Thoracic aorta (tissue), 2 donors: ENCODE data around the gene SCN8A. TPM values are rescaled to one million over a fixed set of nuclear protein-coding genes. Genes with fewer than 3 reads are reported as not detected.

Experiments used
- ATAC-seq: fragments of 150-250 bp; one replicate; pipeline ENCODE4 v1.8.0; 2017; ENCODE audit warnings: low read depth; ENCODE audit not compliant: insufficient number of reproducible peaks, low FRiP score
- DNase-seq: peaks from one replicate; pipeline ENCODE4 v3.0.0-alpha.2; 2020; ENCODE audit warnings: low spot score
- H3K27ac ChIP-seq, 2 donors: fragments of 200-600 bp; sonication (generic); 1 replicate in 1 of 2; 2 replicates in 1 of 2; pipeline ENCODE4 v1.5.1; 2016; ENCODE audit warnings: mild to moderate bottlenecking in 2 of 2, moderate library complexity in 2 of 2
- H3K27me3 ChIP-seq: fragments of 200-600 bp; sonication (generic); replicated peaks from 2 replicates; pipeline ENCODE4 v1.6.0; 2016; ENCODE audit warnings: mild to moderate bottlenecking; ENCODE audit not compliant: insufficient read depth
- H3K36me3 ChIP-seq: fragments of 200-600 bp; sonication (generic); one replicate; pipeline ENCODE4 v1.5.1; 2016
- H3K4me1 ChIP-seq, 2 donors: fragments of 200-600 bp; sonication (generic); 1 replicate in 1 of 2; 2 replicates in 1 of 2; pipeline versions ENCODE4 v1.5.1 to v1.6.0; 2016; ENCODE audit warnings: low read depth in 2 of 2, mild to moderate bottlenecking in 1 of 2; ENCODE audit not compliant: control insufficient read depth in 1 of 2
- H3K4me3 ChIP-seq: fragments of 200-600 bp; sonication (generic); 2 replicates; pipeline ENCODE4 v1.5.1; 2016; ENCODE audit warnings: mild to moderate bottlenecking
- H3K9me3 ChIP-seq: fragments of 200-600 bp; sonication (generic); 2 replicates; pipeline ENCODE4 v1.5.1; 2016
- total RNA-seq, 2 donors: library from RNA; depleted of rRNA; stranded (reverse); fragments of >200 nt; gene quantifications; one replicate each; pipeline versions ENCODE4 v1.1.0 to v1.2.3, GENCODE V29; 2016
- TF ChIP-seq, protein P1 (sequence below): fragments of 200-600 bp; sonication (generic); IDR thresholded peaks from one replicate; pipeline ENCODE4 v1.5.1; 2019; ENCODE audit warnings: antibody characterized with exemption

Gene SCN8A
- total RNA-seq, 2 donors from 2014 or later: 0.54 TPM; not detected in 1

DNA sequence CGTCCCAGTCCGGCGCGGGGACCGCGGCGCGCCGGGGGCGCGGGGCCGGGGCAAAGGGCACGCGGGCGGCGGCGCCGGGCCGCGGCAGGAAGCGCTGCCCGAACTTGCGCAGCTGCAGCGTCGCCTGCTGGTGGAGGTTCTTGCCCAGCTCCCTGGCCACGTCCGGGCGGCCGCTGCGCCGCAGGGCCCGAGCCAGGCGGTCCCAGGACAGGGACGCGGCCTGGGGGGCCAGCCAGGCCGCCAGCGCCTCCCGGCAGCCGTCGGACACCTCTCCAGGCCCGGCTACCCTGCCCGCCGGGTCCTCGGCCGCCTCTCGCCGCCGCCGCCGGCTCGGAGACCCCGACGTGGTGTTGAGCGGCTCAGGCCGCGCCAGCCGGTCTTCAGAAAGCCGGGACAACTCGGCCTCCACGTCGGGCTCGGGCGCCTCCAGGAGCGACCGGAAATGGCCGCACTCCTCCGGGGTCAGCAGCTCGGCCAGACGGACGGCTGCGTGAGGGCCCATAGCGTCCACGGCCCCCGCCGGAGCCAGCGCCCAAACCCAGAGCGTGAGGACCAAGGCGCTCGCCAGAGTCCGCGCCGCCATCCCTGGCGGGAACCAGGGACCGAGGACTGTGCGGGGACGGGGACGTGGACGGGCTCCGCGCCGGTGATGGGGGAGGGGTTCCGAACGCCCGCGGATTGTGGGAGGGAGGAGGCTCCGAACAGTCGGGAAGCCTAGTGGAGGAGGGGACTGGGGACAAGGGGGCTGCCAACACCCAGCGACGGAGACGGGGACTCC is 223.5 kb downstream of the SCN8A start:
- no peaks in the 10 kb centered on the region for H3K36me3 ChIP-seq
- DNase-seq (no peak), ATAC-seq (no peak)
- peak overlapping the region; percentile 71 for H3K4me3 ChIP-seq
- no peak overlapping the region for H3K27ac ChIP-seq
- no peaks in the 10 kb centered on the region for H3K27me3 ChIP-seq
- TF ChIP-seq, protein P1, sequence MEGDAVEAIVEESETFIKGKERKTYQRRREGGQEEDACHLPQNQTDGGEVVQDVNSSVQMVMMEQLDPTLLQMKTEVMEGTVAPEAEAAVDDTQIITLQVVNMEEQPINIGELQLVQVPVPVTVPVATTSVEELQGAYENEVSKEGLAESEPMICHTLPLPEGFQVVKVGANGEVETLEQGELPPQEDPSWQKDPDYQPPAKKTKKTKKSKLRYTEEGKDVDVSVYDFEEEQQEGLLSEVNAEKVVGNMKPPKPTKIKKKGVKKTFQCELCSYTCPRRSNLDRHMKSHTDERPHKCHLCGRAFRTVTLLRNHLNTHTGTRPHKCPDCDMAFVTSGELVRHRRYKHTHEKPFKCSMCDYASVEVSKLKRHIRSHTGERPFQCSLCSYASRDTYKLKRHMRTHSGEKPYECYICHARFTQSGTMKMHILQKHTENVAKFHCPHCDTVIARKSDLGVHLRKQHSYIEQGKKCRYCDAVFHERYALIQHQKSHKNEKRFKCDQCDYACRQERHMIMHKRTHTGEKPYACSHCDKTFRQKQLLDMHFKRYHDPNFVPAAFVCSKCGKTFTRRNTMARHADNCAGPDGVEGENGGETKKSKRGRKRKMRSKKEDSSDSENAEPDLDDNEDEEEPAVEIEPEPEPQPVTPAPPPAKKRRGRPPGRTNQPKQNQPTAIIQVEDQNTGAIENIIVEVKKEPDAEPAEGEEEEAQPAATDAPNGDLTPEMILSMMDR: peak; percentile 18
- no peaks in the 10 kb centered on the region for H3K9me3 ChIP-seq
- H3K4me1 ChIP-seq: no peaks in the 10 kb centered on the region

- TF ChIP-seq, protein P1: no peak
- H3K9me3 ChIP-seq: no peaks in the 10 kb centered on the region
- peaks cover 0 to 5% of the 10 kb centered on the region in 2 donors for H3K4me1 ChIP-seq
- no peak overlapping the region for H3K4me3 ChIP-seq
- H3K36me3 ChIP-seq: no peaks in the 10 kb centered on the region
- DNase-seq (no peak), ATAC-seq (no peak)
- no peaks in the 10 kb centered on the region for H3K27me3 ChIP-seq
- H3K27ac ChIP-seq: no peak overlapping the region
Observed at GRCh38 chr12:51815571-51815970, 224.5 kb downstream of the SCN8A start.

- no peak overlapping the region for H3K27ac ChIP-seq
Observed at GRCh38 chr12:51817027-51817953, 226.3 kb downstream of the SCN8A start.

DNA sequence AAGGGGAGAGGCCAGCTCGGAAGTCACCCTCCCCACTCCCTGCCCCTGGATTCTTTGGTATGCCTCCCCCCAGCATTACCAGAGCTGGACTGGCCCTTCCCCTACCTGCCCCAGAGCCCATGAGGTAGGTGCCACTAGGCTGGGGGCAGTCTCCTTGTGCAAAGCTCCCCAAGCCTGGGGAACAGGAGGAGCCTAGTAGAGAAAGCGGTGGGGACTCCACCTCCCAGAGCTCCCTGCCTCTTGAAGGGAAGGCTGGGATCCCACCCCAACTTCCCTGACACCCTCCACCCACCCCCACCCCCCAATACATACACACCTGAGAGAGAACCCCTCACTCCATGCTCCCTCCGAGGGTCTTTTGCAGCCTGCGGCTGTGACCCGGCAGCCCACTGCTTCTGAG is 227.1 kb downstream of the SCN8A start:
- H3K4me1 ChIP-seq: peaks cover 0 to 5% of the 10 kb centered on the region in 2 donors
- no peak overlapping the region for H3K27ac ChIP-seq
- no peak overlapping the region for H3K4me3 ChIP-seq
- H3K27me3 ChIP-seq: no peaks in the 10 kb centered on the region
- ATAC-seq: no peak
- H3K36me3 ChIP-seq: no peaks in the 10 kb centered on the region
- no peak for DNase-seq
- TF ChIP-seq, protein P1: no peak
- H3K9me3 ChIP-seq: no peaks in the 10 kb centered on the region

More at GRCh38 chr12:51817027-51817953, 226.3 kb downstream of the SCN8A start:
- Histone ChIP-seq H3K36me3 (no peaks in the 10 kb centered on the region), H3K4me3 (no peak overlapping the region), H3K4me1 (peaks cover 0 to 5% of the 10 kb centered on the region in 2 donors), H3K9me3 (no peaks in the 10 kb centered on the region), H3K27me3 (no peaks in the 10 kb centered on the region)
- ATAC-seq (no peak), DNase-seq (no peak)
- TF ChIP-seq, protein P1: no peak
